Gastrocnemius medialis (tissue), 4 donors: Measurements from ENCODE around the gene SLC35E1. TPM values are rescaled to one million over a fixed set of nuclear protein-coding genes. Genes with fewer than 3 reads are reported as not detected.

Experiments
- ATAC-seq, 2 donors: fragments of 150-250 bp; one replicate each; pipeline ENCODE4 v1.9.1; 2016
- DNase-seq, 2 donors: peaks; one replicate each; pipeline ENCODE4 v3.0.0-alpha.2; 2019
- H3K27ac ChIP-seq, 4 donors: fragments of 200-600 bp; sonication (generic); 1 replicate in 1 of 4; 2 replicates in 3 of 4; pipeline ENCODE4 v1.5.1; 2016 to 2018; ENCODE audit warnings: mild to moderate bottlenecking in 2 of 4, moderate library complexity in 1 of 4
- H3K27me3 ChIP-seq, 3 donors: fragments of 200-600 bp; sonication (generic) in 2 of 3; 1 replicate in 1 of 3; 2 replicates in 2 of 3; pipeline versions ENCODE4 v1.5.1 to v1.6.0; 2016 to 2019; ENCODE audit warnings: mild to moderate bottlenecking in 1 of 3, moderate library complexity in 1 of 3
- H3K36me3 ChIP-seq, 2 donors: fragments of 200-600 bp; sonication (generic) in 1 of 2; one replicate each; pipeline ENCODE4 v1.5.1; 2017 to 2018
- H3K4me1 ChIP-seq, 2 donors: fragments of 200-600 bp; sonication (generic) in 1 of 2; one replicate each; pipeline ENCODE4 v1.5.1; 2016 to 2017; ENCODE audit warnings: mild to moderate bottlenecking in 2 of 2
- H3K4me3 ChIP-seq, 4 donors: fragments of 200-600 bp; sonication (generic) in 3 of 4; 1 replicate in 1 of 4; 2 replicates in 3 of 4; pipeline ENCODE4 v1.5.1; 2016 to 2019; ENCODE audit warnings: mild to moderate bottlenecking in 2 of 4
- H3K9me3 ChIP-seq, 3 donors: fragments of 200-600 bp; sonication (generic) in 2 of 3; 1 replicate in 1 of 3; 2 replicates in 2 of 3; pipeline ENCODE4 v1.5.1; 2016 to 2019
- POLR2A ChIP-seq, 2 donors: fragments of 450-650 bp; IDR thresholded peaks; one replicate each; pipeline ENCODE4 v1.6.1; 2017; ENCODE audit warnings: antibody characterized with exemption in 2 of 2, mild to moderate bottlenecking in 2 of 2, moderate library complexity in 2 of 2
- in situ Hi-C, 4 donors: fragments of 200-750 bp; cut with MboI; loops; one replicate each; pipeline versions ENCODE4 v1.15.0 to v1.8.0; 2017; ENCODE audit warnings: low sequenced_read_pairs in 4 of 4
- intact Hi-C: fragments of 100-400 bp; cut with DNase I; formaldehyde crosslinking; loops from one replicate; pipeline ENCODE4 v1.15.1; 2023; ENCODE audit warnings: low total_unique reads
- total RNA-seq, 4 donors: library from RNA; depleted of rRNA; stranded (reverse); fragments of >200 nt; gene quantifications; one replicate each; pipeline versions ENCODE4 v1.1.0 to v1.2.3, GENCODE V29; 2016
- TF ChIP-seq, protein P1 (sequence below), 5 experiments: fragments of 450-650 bp in 3 of 5; fragments of 200-600 bp in 2 of 5; sonication (generic) in 2 of 5; IDR thresholded peaks in 4 of 5; conservative IDR thresholded peaks in 1 of 5; 1 replicate in 4 of 5; 2 replicates in 1 of 5; pipeline ENCODE4 v1.5.1; 2016 to 2019; ENCODE audit warnings: antibody characterized with exemption in 5 of 5, mild to moderate bottlenecking in 3 of 5, moderate library complexity in 3 of 5

The SLC35E1 gene
- total RNA-seq, 4 donors from 2014 or later: 24.1 to 60.3 (median 40.1) TPM

DNA sequence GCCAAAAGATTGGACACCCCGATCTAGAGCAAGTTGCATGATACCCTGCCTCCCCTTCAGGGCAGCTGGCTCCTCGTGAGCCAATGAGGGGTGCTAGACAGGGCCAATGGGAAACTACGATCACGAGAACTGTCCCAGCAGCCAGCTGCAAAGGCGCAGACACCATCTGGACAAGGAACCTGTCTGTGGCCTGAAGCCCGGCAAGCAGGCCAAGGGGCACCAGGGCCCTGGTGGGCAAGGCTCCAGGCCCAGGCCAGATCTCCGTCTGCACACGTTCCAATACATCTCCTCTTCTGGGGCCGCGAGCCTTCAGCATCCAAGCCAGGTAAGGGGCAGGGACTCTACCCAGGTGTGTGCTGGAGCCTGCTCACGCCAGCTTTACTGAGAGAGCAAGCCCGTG lies 35.6 kb upstream of the SLC35E1 start:
- in situ Hi-C loops: no loop called here
- H3K4me1 ChIP-seq: peaks cover 67 to 86% of the 10 kb centered on the region in 2 donors
- H3K9me3 ChIP-seq: no peaks in the 10 kb centered on the region
- peak; percentile 15 to 20 for ATAC-seq
- no peak overlapping the region for H3K4me3 ChIP-seq
- no peaks in the 10 kb centered on the region for H3K27me3 ChIP-seq
- peak in 1 of 2 donors; percentile 50 for DNase-seq
- TF ChIP-seq POLR2A (IDR thresholded peaks at IDR 0.05): peak in 1 of 2 donors; percentile 28
- TF ChIP-seq, protein P1, sequence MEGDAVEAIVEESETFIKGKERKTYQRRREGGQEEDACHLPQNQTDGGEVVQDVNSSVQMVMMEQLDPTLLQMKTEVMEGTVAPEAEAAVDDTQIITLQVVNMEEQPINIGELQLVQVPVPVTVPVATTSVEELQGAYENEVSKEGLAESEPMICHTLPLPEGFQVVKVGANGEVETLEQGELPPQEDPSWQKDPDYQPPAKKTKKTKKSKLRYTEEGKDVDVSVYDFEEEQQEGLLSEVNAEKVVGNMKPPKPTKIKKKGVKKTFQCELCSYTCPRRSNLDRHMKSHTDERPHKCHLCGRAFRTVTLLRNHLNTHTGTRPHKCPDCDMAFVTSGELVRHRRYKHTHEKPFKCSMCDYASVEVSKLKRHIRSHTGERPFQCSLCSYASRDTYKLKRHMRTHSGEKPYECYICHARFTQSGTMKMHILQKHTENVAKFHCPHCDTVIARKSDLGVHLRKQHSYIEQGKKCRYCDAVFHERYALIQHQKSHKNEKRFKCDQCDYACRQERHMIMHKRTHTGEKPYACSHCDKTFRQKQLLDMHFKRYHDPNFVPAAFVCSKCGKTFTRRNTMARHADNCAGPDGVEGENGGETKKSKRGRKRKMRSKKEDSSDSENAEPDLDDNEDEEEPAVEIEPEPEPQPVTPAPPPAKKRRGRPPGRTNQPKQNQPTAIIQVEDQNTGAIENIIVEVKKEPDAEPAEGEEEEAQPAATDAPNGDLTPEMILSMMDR (IDR thresholded peaks at IDR 0.05 in 4 of 5, conservative IDR thresholded peaks at IDR 0.05 in 1 of 5): no peak
- no peaks in the 10 kb centered on the region for H3K36me3 ChIP-seq
- peak overlapping the region; percentile 79 to 86 (median 84) for H3K27ac ChIP-seq
- intact Hi-C loops: loop anchor here (2.0 to 10.0 kb wide), 2 partner anchors 19 to 217 kb away; partner anchors contain the start of gene SIN3B

DNA sequence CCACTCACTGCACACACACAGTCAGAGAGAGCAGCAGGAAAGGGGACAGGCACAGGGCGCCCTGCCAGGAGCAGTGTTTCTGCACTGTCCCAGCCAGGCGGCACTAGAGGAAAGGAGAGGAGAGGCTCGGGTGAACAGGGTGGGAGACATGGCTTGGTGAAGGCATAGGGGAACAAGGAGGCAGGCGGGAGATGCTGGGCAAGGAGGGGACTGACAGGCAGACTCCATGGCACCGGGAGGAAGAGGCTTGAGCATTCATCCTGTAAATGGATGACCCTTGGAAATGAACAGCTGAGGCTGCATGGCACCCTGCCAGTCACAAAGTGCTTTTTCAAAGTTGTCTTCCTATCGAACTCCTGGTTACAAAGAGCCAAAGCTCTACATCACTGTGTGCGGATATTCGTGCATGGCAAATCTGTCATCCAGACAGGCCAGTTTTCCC lies 33.4 kb upstream of the SLC35E1 start:
- in situ Hi-C loops: no loop called here
- Histone ChIP-seq H3K9me3 (no peaks in the 10 kb centered on the region), H3K4me3 (no peak overlapping the region), H3K27me3 (no peaks in the 10 kb centered on the region), H3K27ac (peak overlapping the region; percentile 79 to 86 (median 84)), H3K36me3 (no peaks in the 10 kb centered on the region), H3K4me1 (peaks cover 64 to 79% of the 10 kb centered on the region in 2 donors)
- DNase-seq: peak; percentile 50 to 78
- intact Hi-C loops: loop anchor here (1.0 to 10.0 kb wide), 5 partner anchors 17 to 219 kb away; partner anchors contain the start of gene SIN3B
- ATAC-seq: peak; percentile 25 to 49
- TF ChIP-seq POLR2A (IDR thresholded peaks at IDR 0.05): no peak
- TF ChIP-seq, protein P1 (IDR thresholded peaks at IDR 0.05 in 4 of 5, conservative IDR thresholded peaks at IDR 0.05 in 1 of 5): peak; percentile 43 to 67 (median 60)

DNA sequence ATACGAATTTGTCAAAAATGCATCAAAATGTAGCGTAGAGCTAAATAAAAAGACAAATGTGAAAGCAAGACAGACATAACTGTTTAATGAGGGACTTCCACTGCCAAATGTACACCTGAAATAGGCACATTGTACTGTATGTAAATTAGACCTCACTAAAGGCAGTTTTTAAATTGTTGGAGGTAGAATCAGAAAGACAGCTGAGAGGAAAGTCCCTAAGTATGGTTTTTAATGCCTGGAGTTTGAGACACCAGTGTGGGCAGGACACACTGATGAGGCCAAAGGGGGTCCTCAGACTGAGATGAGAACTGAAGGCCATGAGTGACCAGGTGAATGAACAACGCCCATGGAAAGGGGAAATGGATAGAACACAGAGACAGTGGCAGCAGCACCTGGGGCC lies 32.9 kb upstream of the SLC35E1 start:
- in situ Hi-C loops (no loop called here), intact Hi-C loops (loop anchor here (1.0 to 10.0 kb wide), 5 partner anchors 16 to 220 kb away; partner anchors contain the start of gene SIN3B)
- Histone ChIP-seq H3K36me3 (no peaks in the 10 kb centered on the region), H3K27me3 (no peaks in the 10 kb centered on the region), H3K27ac (peak overlapping the region; percentile 79 to 86 (median 84)), H3K9me3 (no peaks in the 10 kb centered on the region), H3K4me1 (peaks cover 67 to 77% of the 10 kb centered on the region in 2 donors), H3K4me3 (no peak overlapping the region)
- DNase-seq (no peak), ATAC-seq (no peak)
- no peak for TF ChIP-seq POLR2A (IDR thresholded peaks at IDR 0.05)
- TF ChIP-seq, protein P1 (IDR thresholded peaks at IDR 0.05 in 4 of 5, conservative IDR thresholded peaks at IDR 0.05 in 1 of 5): no peak

DNA sequence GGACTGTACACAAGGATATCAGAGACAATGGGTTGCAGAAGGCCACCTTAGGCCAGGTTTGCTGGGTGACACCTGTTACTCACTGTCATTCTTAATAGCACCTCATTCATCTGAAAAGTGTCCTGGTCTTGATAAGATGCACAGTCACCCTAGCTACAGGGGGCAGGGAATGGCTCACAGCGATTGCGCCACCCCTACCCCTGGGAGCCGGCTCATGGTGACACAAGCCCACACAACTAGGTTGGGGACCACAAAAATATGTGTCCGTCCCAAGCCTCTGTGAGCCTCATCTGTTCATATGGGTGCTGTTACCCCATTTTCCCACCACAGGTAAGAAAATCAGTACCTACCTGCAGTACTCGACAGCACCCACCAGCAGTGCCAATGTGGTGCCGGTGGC lies 32.4 kb upstream of the SLC35E1 start:
- H3K27me3 ChIP-seq: no peaks in the 10 kb centered on the region
- H3K36me3 ChIP-seq: no peaks in the 10 kb centered on the region
- no peak overlapping the region for H3K4me3 ChIP-seq
- in situ Hi-C loops: no loop called here
- H3K4me1 ChIP-seq: peaks cover 72% of the 10 kb centered on the region in 2 donors
- no peak for TF ChIP-seq POLR2A (IDR thresholded peaks at IDR 0.05)
- TF ChIP-seq, protein P1 (IDR thresholded peaks at IDR 0.05 in 4 of 5, conservative IDR thresholded peaks at IDR 0.05 in 1 of 5): no peak
- intact Hi-C loops: loop anchor here (1.0 to 10.0 kb wide), 5 partner anchors 16 to 220 kb away; partner anchors contain the start of gene SIN3B
- ATAC-seq (no peak), DNase-seq (no peak)
- H3K9me3 ChIP-seq: no peaks in the 10 kb centered on the region
- H3K27ac ChIP-seq: peak overlapping the region; percentile 79 to 86 (median 84)
